SK-N-SH (cell line): ENCODE data around the gene DNAJB6. TPM values are rescaled to one million over a fixed set of nuclear protein-coding genes. Genes with fewer than 3 reads are reported as not detected.

Experiments used
- CTCF ChIA-PET: fragments of 300-600, 350-600 bp; formaldehyde crosslinking; extraction: SDS; loops from one replicate; lab custom pipeline; 2021; lab: Yijun Ruan, JAX
- POLR2A ChIA-PET: fragments of 350-600 bp; sonication (Branson Sonifier 250); formaldehyde crosslinking; extraction: SDS; loops from one replicate; lab custom pipeline; 2020; ENCODE audit warnings: antibody characterized with exemption, inconsistent platforms; lab: Yijun Ruan, JAX
- DNase-seq: peaks from one replicate; pipeline ENCODE4 v3.0.0; 2012
- H2AFZ ChIP-seq: fragments of 200-600 bp; sonication (generic); 2 replicates; pipeline ENCODE4 v1.8.1; 2016; ENCODE audit warnings: antibody characterized with exemption, mild to moderate bottlenecking, low read depth
- H3F3A ChIP-seq: fragments of 200-600 bp; sonication (generic); replicated peaks from 2 replicates; pipeline ENCODE3; 2016; ENCODE audit warnings: antibody characterized with exemption, mild to moderate bottlenecking; ENCODE audit not compliant: insufficient read depth
- H3K27ac ChIP-seq, 2 experiments: fragments of 200-500 bp in 1 of 2; fragments of 200-600 bp in 1 of 2; sonication (Bioruptor generic) in 1 of 2; sonication (generic), shearing (Covaris generic) in 1 of 2; 2 replicates each; pipeline versions ENCODE4 v1.5.1 to v1.6.1; 2014 to 2016; ENCODE audit warnings: low read depth in 2 of 2, inconsistent platforms in 1 of 2, low read length in 1 of 2, mild to moderate bottlenecking in 1 of 2, mixed read lengths in 1 of 2
- H3K27me3 ChIP-seq: fragments of 200-600 bp; sonication (generic), shearing (Covaris generic); 2 replicates; pipeline ENCODE4 v1.6.1; 2016; ENCODE audit warnings: mixed run types; ENCODE audit not compliant: insufficient read depth
- H3K36me3 ChIP-seq, 2 experiments: fragments of 200-500 bp in 1 of 2; fragments of 200-600 bp in 1 of 2; sonication (Bioruptor generic) in 1 of 2; sonication (generic) in 1 of 2; replicated peaks in 1 of 2; 2 replicates each; pipeline versions ENCODE3 to v1.5.1; 2014 to 2016; ENCODE audit warnings: low read length in 1 of 2, mild to moderate bottlenecking in 1 of 2; ENCODE audit not compliant: insufficient read depth in 2 of 2, control insufficient read depth in 1 of 2
- H3K4me1 ChIP-seq, 2 experiments: fragments of 200-500 bp in 1 of 2; fragments of 200-600 bp in 1 of 2; sonication (Bioruptor generic) in 1 of 2; sonication (generic), shearing (Covaris generic) in 1 of 2; 2 replicates each; pipeline versions ENCODE4 v1.5.1 to v1.6.1; 2014 to 2016; ENCODE audit warnings: low read depth in 1 of 2, low read length in 1 of 2, mixed run types in 1 of 2; ENCODE audit not compliant: insufficient read depth in 2 of 2, control insufficient read depth in 1 of 2
- H3K4me2 ChIP-seq: fragments of 200-600 bp; sonication (generic), shearing (Covaris generic); 2 replicates; pipeline ENCODE4 v1.6.1; 2017; ENCODE audit warnings: mixed run types
- H3K4me3 ChIP-seq, 2 experiments: fragments of 200-500 bp in 1 of 2; fragments of 200-600 bp in 1 of 2; sonication (Bioruptor generic) in 1 of 2; sonication (generic), shearing (Covaris generic) in 1 of 2; 2 replicates each; pipeline versions ENCODE4 v1.5.1 to v1.8.1; 2014 to 2016; ENCODE audit warnings: low read depth in 2 of 2, inconsistent platforms in 1 of 2, low read length in 1 of 2, mild to moderate bottlenecking in 1 of 2, mixed read lengths in 1 of 2, moderate library complexity in 1 of 2
- H3K79me2 ChIP-seq: fragments of 200-600 bp; sonication (generic); 2 replicates; pipeline ENCODE4 v1.8.1; 2017; ENCODE audit warnings: mild to moderate bottlenecking; ENCODE audit not compliant: insufficient read depth
- H3K9ac ChIP-seq: fragments of 200-600 bp; sonication (generic); 2 replicates; pipeline ENCODE4 v1.6.1; 2017; ENCODE audit warnings: mixed run types
- H3K9me2 ChIP-seq: fragments of 200-600 bp; sonication (generic); 2 replicates; pipeline ENCODE4 v1.6.1; 2017; ENCODE audit warnings: mixed run types
- H3K9me3 ChIP-seq: fragments of 200-600 bp; sonication (generic); 2 replicates; pipeline ENCODE4 v1.6.1; 2017; ENCODE audit warnings: mixed run types, mild to moderate bottlenecking, moderate library complexity
- H4K20me1 ChIP-seq: fragments of 200-600 bp; sonication (generic); 2 replicates; pipeline ENCODE4 v1.6.1; 2017; ENCODE audit warnings: mild to moderate bottlenecking, mixed run types; ENCODE audit not compliant: insufficient read depth
- EP300 ChIP-seq, 2 experiments: IDR thresholded peaks; 2 replicates each; pipeline versions ENCODE4 v1.4.0 to v1.6.1; 2012; ENCODE audit warnings: borderline replicate concordance in 1 of 2, low read depth in 1 of 2, low read length in 1 of 2
- EZH2phosphoT487 ChIP-seq: fragments of 200-600 bp; sonication (generic); IDR thresholded peaks from 2 replicates; pipeline ENCODE4 v1.6.1; 2017; ENCODE audit warnings: low read depth, mixed run types, mild to moderate bottlenecking, antibody characterized with exemption, moderate library complexity, borderline replicate concordance
- FOSL2 ChIP-seq: IDR thresholded peaks from 2 replicates; pipeline ENCODE4 v1.4.0; 2012; ENCODE audit warnings: low read depth, mild to moderate bottlenecking, moderate library complexity, borderline replicate concordance
- FOXJ3 ChIP-seq: sonication (generic); formaldehyde crosslinking; IDR thresholded peaks from 2 replicates; pipeline ENCODE4 v1.5.1; 2020; ENCODE audit warnings: mild to moderate bottlenecking, missing genetic modification reagents
- GABPA ChIP-seq: IDR thresholded peaks from 2 replicates; pipeline ENCODE4 v1.4.0; 2012; ENCODE audit warnings: low read depth, mild to moderate bottlenecking
- JUND ChIP-seq: IDR thresholded peaks from 2 replicates; pipeline ENCODE4 v1.4.0; 2012
- NFIC ChIP-seq: IDR thresholded peaks from 2 replicates; pipeline ENCODE4 v1.4.0; 2012; ENCODE audit warnings: borderline replicate concordance
- SMC3 ChIP-seq: IDR thresholded peaks from 2 replicates; pipeline ENCODE4 v1.6.1; 2012; ENCODE audit warnings: low read depth, low read length, improper control_type of control experiment
- TCF12 ChIP-seq: IDR thresholded peaks from 2 replicates; pipeline ENCODE4 v1.4.0; 2012
- TEAD4 ChIP-seq: IDR thresholded peaks from 2 replicates; pipeline ENCODE4 v1.4.0; 2012; ENCODE audit warnings: mild to moderate bottlenecking, borderline replicate concordance; ENCODE audit not compliant: insufficient read depth
- YY1 ChIP-seq: IDR thresholded peaks from 2 replicates; pipeline ENCODE4 v1.4.0; 2012; ENCODE audit warnings: low read depth, mild to moderate bottlenecking
- WGBS: methylation state at CpG from one replicate; pipeline ENCODE4 v1.1.6; 2017; ENCODE audit warnings: low lambda C conversion rate; 5-methylcytosine and 5-hydroxymethylcytosine counted together
- polyA plus RNA-seq, 3 experiments: library from polyadenylated mRNA; depleted of rRNA; stranded (reverse); fragments of >200 nt; gene quantifications; 2 replicates each; pipeline ENCODE4 v1.2.3, GENCODE V29; 2012
- TF ChIP-seq, protein P1 (sequence below): IDR thresholded peaks from 2 replicates; pipeline ENCODE4 v1.6.1; 2012; ENCODE audit warnings: mild to moderate bottlenecking, low read depth, low read length, moderate library complexity
- TF ChIP-seq, protein P2 (sequence below): IDR thresholded peaks from 2 replicates; pipeline ENCODE4 v1.4.0; 2012; ENCODE audit warnings: low read depth
- TF ChIP-seq, protein P3 (sequence below): IDR thresholded peaks from 2 replicates; pipeline ENCODE4 v1.4.0; 2012; ENCODE audit warnings: low read depth, borderline replicate concordance

DNAJB6 gene
- polyA plus RNA-seq, 1 of the 3 experiments (the other 2 are of a cell fraction), result 176 TPM

DNA sequence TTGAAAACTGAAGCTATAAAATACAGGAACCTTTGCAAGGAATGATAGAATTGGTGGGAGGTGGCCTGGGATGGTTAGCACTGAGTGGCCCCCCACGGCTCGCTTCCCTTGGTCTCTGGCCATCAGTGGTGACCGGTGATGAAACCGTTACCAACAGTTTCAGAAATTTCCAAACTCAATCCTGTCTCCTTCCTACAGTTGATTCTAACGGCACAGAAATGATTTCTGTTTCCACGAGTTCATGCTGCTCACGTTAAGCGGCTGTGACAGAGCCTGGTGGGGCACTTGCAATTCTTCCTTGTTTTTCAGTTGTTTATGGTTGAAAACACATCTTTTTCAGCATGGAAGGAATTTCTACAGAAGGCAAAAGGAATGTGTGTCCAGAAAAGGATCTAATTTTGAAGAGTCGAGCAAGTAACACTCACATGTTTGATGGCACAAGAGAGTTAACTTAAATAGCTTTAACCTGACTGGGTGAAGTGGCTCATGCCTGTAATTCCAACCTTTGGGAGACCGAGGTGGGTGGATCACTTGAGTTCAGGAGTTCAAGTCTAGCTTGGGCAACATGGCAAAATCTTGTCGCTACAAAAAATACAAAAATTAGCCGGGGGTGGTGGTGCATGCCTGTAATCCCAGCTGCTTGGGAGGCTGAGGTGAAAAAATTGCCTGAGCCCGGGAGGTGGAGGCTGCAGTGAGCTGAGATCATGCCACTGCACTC is 100.1 kb downstream of the DNAJB6 start:
- ChIA-PET CTCF (interaction anchor here (0.9 kb wide), 1 partner anchor 10 kb away, joined by 3 read pairs; no protein-coding TSS in a partner anchor), POLR2A (no interaction called here)
- Histone ChIP-seq H3K9ac (no peak overlapping the region), H3K27ac (no peak overlapping the region), H3K9me2 (no peaks in the 10 kb centered on the region), H3K36me3 (no peaks in the 10 kb centered on the region), H3K4me2 (no peak overlapping the region), H3K4me1 (peaks cover 0 to 5% of the 10 kb centered on the region in 2 experiments; a peak in 1 of 4 replicates), H3K27me3 (no peaks in the 10 kb centered on the region), H3K4me3 (no peak overlapping the region), H3K79me2 (no peaks in the 10 kb centered on the region), H4K20me1 (no peaks in the 10 kb centered on the region), H3K9me3 (no peaks in the 10 kb centered on the region), H3F3A (no peaks in the 10 kb centered on the region), H2AFZ (no peak overlapping the region)
- no peak for DNase-seq
- 59% methylated on average over 13 of the region's 13 CpGs for WGBS
- TF ChIP-seq FOXJ3, result no peak
- TF ChIP-seq YY1, result no peak
- TF ChIP-seq TEAD4, result no peak
- no peak for TF ChIP-seq TCF12
- TF ChIP-seq, protein P1, sequence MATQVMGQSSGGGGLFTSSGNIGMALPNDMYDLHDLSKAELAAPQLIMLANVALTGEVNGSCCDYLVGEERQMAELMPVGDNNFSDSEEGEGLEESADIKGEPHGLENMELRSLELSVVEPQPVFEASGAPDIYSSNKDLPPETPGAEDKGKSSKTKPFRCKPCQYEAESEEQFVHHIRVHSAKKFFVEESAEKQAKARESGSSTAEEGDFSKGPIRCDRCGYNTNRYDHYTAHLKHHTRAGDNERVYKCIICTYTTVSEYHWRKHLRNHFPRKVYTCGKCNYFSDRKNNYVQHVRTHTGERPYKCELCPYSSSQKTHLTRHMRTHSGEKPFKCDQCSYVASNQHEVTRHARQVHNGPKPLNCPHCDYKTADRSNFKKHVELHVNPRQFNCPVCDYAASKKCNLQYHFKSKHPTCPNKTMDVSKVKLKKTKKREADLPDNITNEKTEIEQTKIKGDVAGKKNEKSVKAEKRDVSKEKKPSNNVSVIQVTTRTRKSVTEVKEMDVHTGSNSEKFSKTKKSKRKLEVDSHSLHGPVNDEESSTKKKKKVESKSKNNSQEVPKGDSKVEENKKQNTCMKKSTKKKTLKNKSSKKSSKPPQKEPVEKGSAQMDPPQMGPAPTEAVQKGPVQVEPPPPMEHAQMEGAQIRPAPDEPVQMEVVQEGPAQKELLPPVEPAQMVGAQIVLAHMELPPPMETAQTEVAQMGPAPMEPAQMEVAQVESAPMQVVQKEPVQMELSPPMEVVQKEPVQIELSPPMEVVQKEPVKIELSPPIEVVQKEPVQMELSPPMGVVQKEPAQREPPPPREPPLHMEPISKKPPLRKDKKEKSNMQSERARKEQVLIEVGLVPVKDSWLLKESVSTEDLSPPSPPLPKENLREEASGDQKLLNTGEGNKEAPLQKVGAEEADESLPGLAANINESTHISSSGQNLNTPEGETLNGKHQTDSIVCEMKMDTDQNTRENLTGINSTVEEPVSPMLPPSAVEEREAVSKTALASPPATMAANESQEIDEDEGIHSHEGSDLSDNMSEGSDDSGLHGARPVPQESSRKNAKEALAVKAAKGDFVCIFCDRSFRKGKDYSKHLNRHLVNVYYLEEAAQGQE, result no peak
- TF ChIP-seq JUND, result no peak
- TF ChIP-seq EP300 (IDR thresholded peaks at IDR 0.05; ENCODE audit: borderline replicate concordance in 1 of 2, low read depth in 1 of 2, low read length in 1 of 2), result no peak
- no peak for TF ChIP-seq GABPA
- TF ChIP-seq, protein P2, sequence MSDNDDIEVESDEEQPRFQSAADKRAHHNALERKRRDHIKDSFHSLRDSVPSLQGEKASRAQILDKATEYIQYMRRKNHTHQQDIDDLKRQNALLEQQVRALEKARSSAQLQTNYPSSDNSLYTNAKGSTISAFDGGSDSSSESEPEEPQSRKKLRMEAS, result no peak
- TF ChIP-seq SMC3, result no peak

DNA sequence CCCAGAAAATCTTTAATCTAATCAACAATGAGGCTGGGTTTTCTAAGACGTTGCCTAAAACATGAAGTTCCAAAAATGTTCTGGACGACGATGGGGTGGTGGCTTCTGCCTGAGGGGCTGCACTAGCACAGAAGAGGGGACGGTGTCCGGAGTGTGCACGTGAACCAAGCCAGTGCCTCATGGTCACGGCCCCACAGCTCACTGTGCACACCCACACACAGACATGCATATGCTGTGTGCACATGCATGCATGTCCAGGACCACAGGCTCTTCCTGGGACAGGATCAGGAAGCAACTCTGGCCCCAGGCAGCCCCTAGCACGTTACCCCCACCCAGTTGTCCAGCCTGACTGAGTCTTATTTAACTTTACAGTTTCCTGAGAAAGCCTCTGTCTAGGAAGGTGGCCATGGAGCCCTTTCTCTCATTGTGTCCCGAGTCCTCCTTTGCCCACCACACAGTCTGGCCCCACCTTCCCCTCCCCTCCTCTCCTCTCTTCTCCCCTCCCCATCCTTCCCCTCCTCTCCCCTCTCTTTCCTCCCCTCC is 100.8 kb downstream of the DNAJB6 start:
- no peak for TF ChIP-seq TEAD4
- no peak for TF ChIP-seq EZH2phosphoT487
- no peak for TF ChIP-seq FOSL2
- TF ChIP-seq, protein P3, sequence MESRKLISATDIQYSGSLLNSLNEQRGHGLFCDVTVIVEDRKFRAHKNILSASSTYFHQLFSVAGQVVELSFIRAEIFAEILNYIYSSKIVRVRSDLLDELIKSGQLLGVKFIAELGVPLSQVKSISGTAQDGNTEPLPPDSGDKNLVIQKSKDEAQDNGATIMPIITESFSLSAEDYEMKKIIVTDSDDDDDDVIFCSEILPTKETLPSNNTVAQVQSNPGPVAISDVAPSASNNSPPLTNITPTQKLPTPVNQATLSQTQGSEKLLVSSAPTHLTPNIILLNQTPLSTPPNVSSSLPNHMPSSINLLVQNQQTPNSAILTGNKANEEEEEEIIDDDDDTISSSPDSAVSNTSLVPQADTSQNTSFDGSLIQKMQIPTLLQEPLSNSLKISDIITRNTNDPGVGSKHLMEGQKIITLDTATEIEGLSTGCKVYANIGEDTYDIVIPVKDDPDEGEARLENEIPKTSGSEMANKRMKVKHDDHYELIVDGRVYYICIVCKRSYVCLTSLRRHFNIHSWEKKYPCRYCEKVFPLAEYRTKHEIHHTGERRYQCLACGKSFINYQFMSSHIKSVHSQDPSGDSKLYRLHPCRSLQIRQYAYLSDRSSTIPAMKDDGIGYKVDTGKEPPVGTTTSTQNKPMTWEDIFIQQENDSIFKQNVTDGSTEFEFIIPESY, result no peak
- TF ChIP-seq FOXJ3, result no peak
- no peak for TF ChIP-seq NFIC
- Histone ChIP-seq H3F3A (no peaks in the 10 kb centered on the region), H3K4me3 (no peak overlapping the region), H3K9me2 (no peaks in the 10 kb centered on the region), H3K79me2 (no peaks in the 10 kb centered on the region), H3K9me3 (no peaks in the 10 kb centered on the region), H4K20me1 (no peaks in the 10 kb centered on the region), H3K4me2 (no peak overlapping the region), H3K4me1 (peaks cover 0 to 3% of the 10 kb centered on the region in 2 experiments; a peak in 1 of 4 replicates), H2AFZ (no peak overlapping the region), H3K36me3 (no peaks in the 10 kb centered on the region), H3K9ac (no peak overlapping the region), H3K27ac (no peak overlapping the region), H3K27me3 (no peaks in the 10 kb centered on the region)
- WGBS, result 61% methylated on average over 9 of the region's 9 CpGs
- ChIA-PET POLR2A (no interaction called here), CTCF (interaction anchor here (0.9 kb wide), 1 partner anchor 9 kb away, joined by 3 read pairs; no protein-coding TSS in a partner anchor)
- DNase-seq, result no peak
